Psoas muscle (tissue), 8 donors: ENCODE results near the gene KCTD4. TPM values are rescaled to one million over a fixed set of nuclear protein-coding genes. Genes with fewer than 3 reads are reported as not detected.
A peak's percentile ranks its signal among the peaks of the same experiment; 100 is the strongest.
"Not testable (repeated sequence)": the region's sequence is repeated elsewhere in the genome, so short reads cannot be mapped to it uniquely, and the experiment has no call there.

ENCODE experiments used
- ATAC-seq, 4 donors: fragments of 200-7000 bp; cut with Tn5 transposase; one replicate each; pipeline ENCODE4 v1.9.1; 2020; ENCODE audit warnings: moderate library complexity in 3 of 4, mild to moderate bottlenecking in 2 of 4
- DNase-seq, 2 donors: peaks; one replicate each; pipeline ENCODE4 v3.0.0-alpha.2; 2020
- H3K27ac ChIP-seq: fragments of 200-600 bp; one replicate; pipeline ENCODE4 v1.8.0; 2022
- H3K27me3 ChIP-seq, 3 donors: fragments of 200-600 bp in 1 of 3; one replicate each; pipeline versions ENCODE4 v1.6.1 to v1.8.0; 2013 to 2022; ENCODE audit warnings: low read length in 2 of 3, mild to moderate bottlenecking in 2 of 3, moderate library complexity in 1 of 3; ENCODE audit not compliant: insufficient read depth in 3 of 3
- H3K36me3 ChIP-seq, 2 donors: fragments of 200-600 bp in 1 of 2; one replicate each; pipeline versions ENCODE4 v1.6.1 to v1.8.0; 2013 to 2022; ENCODE audit warnings: low read depth in 1 of 2, mild to moderate bottlenecking in 1 of 2, moderate library complexity in 1 of 2; ENCODE audit not compliant: insufficient read depth in 1 of 2
- H3K4me1 ChIP-seq: fragments of 200-600 bp; one replicate; pipeline ENCODE4 v1.8.0; 2022
- H3K4me3 ChIP-seq: fragments of 200-600 bp; one replicate; pipeline ENCODE4 v1.8.0; 2022; ENCODE audit warnings: mild to moderate bottlenecking
- H3K9me3 ChIP-seq: fragments of 200-600 bp; one replicate; pipeline ENCODE4 v1.8.0; 2022
- WGBS, 3 donors: extraction: QIAGEN DNeasy Blood & Tissue Kit; methylation state at CpG; one replicate each; pipeline versions ENCODE4 v1.1.6 to v1.1.7; 2013; 5-methylcytosine and 5-hydroxymethylcytosine counted together
- intact Hi-C, 2 donors: fragments of 100-400 bp; cut with DNase I; formaldehyde crosslinking; loops; one replicate each; pipeline versions ENCODE4 v1.11.0 to v1.14.2; 2022
- long read RNA-seq, 2 donors: library from polyadenylated mRNA; unstranded; transcript quantifications; one replicate each; pipeline ENCODE4 v2.0.0, GENCODE V29; 2021
- polyA plus RNA-seq, 3 donors: library from polyadenylated mRNA; stranded (reverse); fragments of 200-250 nt; gene quantifications; one replicate each; pipeline ENCODE4 v1.2.3, GENCODE V29; 2013
- total RNA-seq, 4 donors: library from RNA; stranded (reverse); fragmentation: NEBNext Ultra II Directional in 2 of 4; extraction: Animal tissue kit (Norgen Biotek cat#: 25700) in 2 of 4; gene quantifications; one replicate each; pipeline versions ENCODE4 v1.2.1 to v1.2.4, GENCODE V29; 2021 to 2023
- TF ChIP-seq, protein P1 (sequence below): fragments of 200-600 bp; IDR thresholded peaks from one replicate; pipeline ENCODE4 v1.8.0; 2022; ENCODE audit warnings: antibody characterized with exemption
- donor health status: healthy with polysubstance abuse.
- donor health status: DM: no; HTN: no; CAD: no; lungs with moderate emphysema.
- donor health status: Bipolar disorder and iron deficiency.
- donor health status: healthy.
- donor health status: DM: yes; HTN: yes; CAD: no.
- donor health status: DM: no; HTN: no; CAD: no.
- donor health status: DM: no; HTN: no; CAD: no.
- donor health status: DM: yes; HTN: yes; CAD: no.

Gene KCTD4
- total RNA-seq (not detected), polyA plus RNA-seq (under 1 TPM in 1 of 3 donors, not detected in 2; 0.08 TPM)
- long read RNA-seq, donor 1 = 0 reads
- long read RNA-seq, donor 2 = 0 reads

DNA sequence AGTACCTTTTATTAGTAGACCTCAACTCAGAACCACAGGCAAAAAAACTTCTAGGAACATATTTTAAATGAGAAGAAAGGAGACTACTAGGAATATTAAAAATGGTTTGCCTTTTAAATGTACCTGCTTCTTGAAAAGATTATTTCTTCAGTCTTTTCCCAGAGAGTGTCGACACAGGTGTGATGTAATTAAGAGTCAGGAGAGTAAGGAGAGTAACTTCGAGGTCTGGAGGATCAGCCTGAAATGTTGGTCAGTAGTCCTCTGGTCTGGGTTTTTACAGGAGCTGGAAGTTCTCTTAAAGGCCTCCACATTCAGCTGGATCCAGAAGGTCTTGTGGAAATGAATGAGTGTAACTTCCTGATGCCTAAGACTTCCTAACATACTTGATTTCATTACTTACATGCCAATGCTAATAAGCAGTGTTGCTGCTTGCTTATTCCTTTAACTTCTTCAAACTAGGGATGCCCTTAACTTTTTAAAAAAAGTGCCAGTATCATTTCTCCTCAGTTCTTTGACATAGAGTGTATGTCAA is at the start of gene KCTD4:
TSS of gene KCTD4 (minus strand) at position 345 of the 532 bp plus-strand sequence. CDS start 6,478 bp downstream, outside the sequence.
- DNase-seq (no peak), ATAC-seq (no peak)
- intact Hi-C loops = loop anchor here in 1 of 2 donors (10.0 kb wide), 1 partner anchor 94 kb away; no protein-coding TSS in a partner anchor
- no peaks in the 10 kb centered on the region for H3K4me1 ChIP-seq
- H3K9me3 ChIP-seq = no peaks in the 10 kb centered on the region
- H3K27ac ChIP-seq = no peak within 1 kb of the TSS
- TF ChIP-seq, protein P1, sequence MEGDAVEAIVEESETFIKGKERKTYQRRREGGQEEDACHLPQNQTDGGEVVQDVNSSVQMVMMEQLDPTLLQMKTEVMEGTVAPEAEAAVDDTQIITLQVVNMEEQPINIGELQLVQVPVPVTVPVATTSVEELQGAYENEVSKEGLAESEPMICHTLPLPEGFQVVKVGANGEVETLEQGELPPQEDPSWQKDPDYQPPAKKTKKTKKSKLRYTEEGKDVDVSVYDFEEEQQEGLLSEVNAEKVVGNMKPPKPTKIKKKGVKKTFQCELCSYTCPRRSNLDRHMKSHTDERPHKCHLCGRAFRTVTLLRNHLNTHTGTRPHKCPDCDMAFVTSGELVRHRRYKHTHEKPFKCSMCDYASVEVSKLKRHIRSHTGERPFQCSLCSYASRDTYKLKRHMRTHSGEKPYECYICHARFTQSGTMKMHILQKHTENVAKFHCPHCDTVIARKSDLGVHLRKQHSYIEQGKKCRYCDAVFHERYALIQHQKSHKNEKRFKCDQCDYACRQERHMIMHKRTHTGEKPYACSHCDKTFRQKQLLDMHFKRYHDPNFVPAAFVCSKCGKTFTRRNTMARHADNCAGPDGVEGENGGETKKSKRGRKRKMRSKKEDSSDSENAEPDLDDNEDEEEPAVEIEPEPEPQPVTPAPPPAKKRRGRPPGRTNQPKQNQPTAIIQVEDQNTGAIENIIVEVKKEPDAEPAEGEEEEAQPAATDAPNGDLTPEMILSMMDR = no peak
- WGBS, 3 donors = 88 to 93% (median 92%) methylated on average over 2 of the region's 2 CpGs
- no peaks in the 10 kb centered on the region for H3K27me3 ChIP-seq
- H3K36me3 ChIP-seq = no peaks in the 10 kb centered on the region
- no peak within 1 kb of the TSS for H3K4me3 ChIP-seq

DNA sequence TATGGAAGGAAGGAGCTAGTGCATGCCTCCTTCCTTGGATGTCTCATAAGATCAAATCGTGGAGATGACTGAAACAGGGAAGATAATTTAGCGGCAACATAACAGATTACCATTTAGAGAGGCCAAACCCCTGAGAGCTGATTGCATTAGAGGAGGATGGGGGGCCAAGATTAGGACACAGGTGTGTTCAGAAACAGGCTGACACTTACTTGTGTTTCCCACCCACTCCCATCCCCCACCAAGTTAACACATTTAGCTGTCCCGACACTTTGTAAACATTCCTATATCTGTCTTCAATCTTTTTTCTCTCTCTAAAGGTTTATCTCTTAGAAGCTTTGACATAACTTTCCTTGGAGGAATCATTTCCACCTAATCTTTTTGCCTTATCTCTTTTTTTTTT is 48.8 kb upstream of the KCTD4 start:
- 90 to 94% (median 91%) methylated on average over 3 of the region's 3 CpGs for WGBS, 3 donors
- intact Hi-C loops = no loop called here

GRCh38 chr13:45244736-45245135 is 43.9 kb upstream of the KCTD4 start:
- WGBS, 3 donors = 91 to 96% (median 94%) methylated on average over 7 of the region's 7 CpGs
- not testable (repeated sequence) for DNase-seq, H3K9me3 ChIP-seq

More for the DNA sequence above, 48.8 kb upstream of the KCTD4 start:
- Histone ChIP-seq H3K4me3 (no peak overlapping the region), H3K36me3 (peaks cover 0 to 16% of the 10 kb centered on the region in 2 donors), H3K4me1 (no peaks in the 10 kb centered on the region), H3K27me3 (no peaks in the 10 kb centered on the region), H3K9me3 (no peaks in the 10 kb centered on the region), H3K27ac (no peak overlapping the region)
- no peak for DNase-seq
- ATAC-seq = no peak
- TF ChIP-seq, protein P1 = no peak

DNA sequence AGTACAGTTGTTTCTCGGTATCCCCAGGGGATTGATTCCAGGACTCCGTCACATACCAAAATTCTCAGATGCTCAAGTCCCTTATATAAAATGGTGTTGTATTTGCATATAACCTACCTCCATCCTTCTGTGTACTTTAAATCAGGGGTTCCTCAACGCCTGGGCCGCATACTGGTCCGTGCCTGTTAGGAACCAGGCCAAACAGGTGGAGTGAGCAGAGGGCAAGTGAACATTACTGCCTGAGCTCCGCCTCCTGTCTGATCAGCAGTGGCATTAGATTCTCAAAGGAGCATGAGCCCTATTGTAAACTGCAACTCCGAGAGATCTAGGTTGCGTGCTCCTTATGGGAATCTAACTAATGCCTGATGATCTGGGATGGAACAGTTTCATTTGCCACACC is 42.2 kb upstream of the KCTD4 start:
- H3K4me3 ChIP-seq = peak overlapping the region; percentile 21
- no peaks in the 10 kb centered on the region for H3K9me3 ChIP-seq
- H3K27me3 ChIP-seq = no peaks in the 10 kb centered on the region
- H3K36me3 ChIP-seq = no peaks in the 10 kb centered on the region
- TF ChIP-seq, protein P1 = no peak
- intact Hi-C loops = no loop called here
- H3K4me1 ChIP-seq = peaks cover 26% of the 10 kb centered on the region
- WGBS, 3 donors = 38 to 66% (median 42%) methylated on average over 8 of the region's 8 CpGs
- DNase-seq = no peak
- ATAC-seq = peak; percentile 67 to 79 (median 72)
- peak overlapping the region; percentile 40 for H3K27ac ChIP-seq

More at GRCh38 chr13:45244736-45245135, 43.9 kb upstream of the KCTD4 start:
- ATAC-seq, H3K27me3 ChIP-seq, H3K27ac ChIP-seq, H3K36me3 ChIP-seq, H3K4me3 ChIP-seq, intact Hi-C loops: not testable (repeated sequence)
- H3K4me1 ChIP-seq = peaks cover 26% of the 10 kb centered on the region

GRCh38 chr13:45242524-45242923 is 41.7 kb upstream of the KCTD4 start:
- DNase-seq = no peak
- no peak for ATAC-seq
- peak overlapping the region; percentile 0 for H3K4me3 ChIP-seq
- no peaks in the 10 kb centered on the region for H3K27me3 ChIP-seq
- H3K27ac ChIP-seq = peak overlapping the region; percentile 40
- intact Hi-C loops = no loop called here
- WGBS, 3 donors = 79 to 88% (median 81%) methylated on average over 1 of the region's 1 CpG
- TF ChIP-seq, protein P1 = no peak
- no peaks in the 10 kb centered on the region for H3K36me3 ChIP-seq
- H3K4me1 ChIP-seq = peaks cover 26% of the 10 kb centered on the region
- no peaks in the 10 kb centered on the region for H3K9me3 ChIP-seq
